Epithelial cell of esophagus (primary cell): ENCODE results near the gene TBC1D9.

Experiments
- DNase-seq: peaks from one replicate; pipeline ENCODE4 v3.0.0; 2010; ENCODE audit warnings: low read depth
- H3K4me3 ChIP-seq: 2 replicates; pipeline ENCODE4 v1.5.1; 2011; ENCODE audit warnings: mild to moderate bottlenecking, low read length, control low read depth
- TF ChIP-seq, protein P1 (sequence below): IDR thresholded peaks from 2 replicates; pipeline ENCODE4 v1.5.1; 2011; ENCODE audit warnings: low read depth, mild to moderate bottlenecking, low read length, control low read depth, inconsistent platforms; ENCODE audit not compliant: insufficient read depth; ENCODE audit errors: missing control alignments

The TBC1D9 gene

DNA sequence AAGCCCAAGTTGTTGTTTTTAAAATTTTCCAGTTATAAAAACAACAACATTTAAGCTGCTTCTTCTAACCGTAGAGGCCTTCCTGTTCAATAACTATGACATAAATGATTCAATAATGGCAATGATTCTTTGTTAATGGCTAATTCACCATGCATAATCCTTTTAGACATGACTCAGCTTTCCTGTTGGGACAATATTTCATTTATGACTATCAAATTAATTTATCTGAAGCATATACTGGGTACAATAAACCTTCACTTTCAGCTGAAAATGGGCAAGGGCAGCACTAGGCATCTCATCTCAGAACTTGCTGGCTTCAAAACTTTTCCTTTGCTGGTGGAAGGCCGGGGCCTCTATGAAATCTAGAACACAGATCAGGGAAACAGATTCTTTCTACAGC, 38.9 kb downstream of the TBC1D9 start:
- no peak for DNase-seq
- TF ChIP-seq, protein P1, sequence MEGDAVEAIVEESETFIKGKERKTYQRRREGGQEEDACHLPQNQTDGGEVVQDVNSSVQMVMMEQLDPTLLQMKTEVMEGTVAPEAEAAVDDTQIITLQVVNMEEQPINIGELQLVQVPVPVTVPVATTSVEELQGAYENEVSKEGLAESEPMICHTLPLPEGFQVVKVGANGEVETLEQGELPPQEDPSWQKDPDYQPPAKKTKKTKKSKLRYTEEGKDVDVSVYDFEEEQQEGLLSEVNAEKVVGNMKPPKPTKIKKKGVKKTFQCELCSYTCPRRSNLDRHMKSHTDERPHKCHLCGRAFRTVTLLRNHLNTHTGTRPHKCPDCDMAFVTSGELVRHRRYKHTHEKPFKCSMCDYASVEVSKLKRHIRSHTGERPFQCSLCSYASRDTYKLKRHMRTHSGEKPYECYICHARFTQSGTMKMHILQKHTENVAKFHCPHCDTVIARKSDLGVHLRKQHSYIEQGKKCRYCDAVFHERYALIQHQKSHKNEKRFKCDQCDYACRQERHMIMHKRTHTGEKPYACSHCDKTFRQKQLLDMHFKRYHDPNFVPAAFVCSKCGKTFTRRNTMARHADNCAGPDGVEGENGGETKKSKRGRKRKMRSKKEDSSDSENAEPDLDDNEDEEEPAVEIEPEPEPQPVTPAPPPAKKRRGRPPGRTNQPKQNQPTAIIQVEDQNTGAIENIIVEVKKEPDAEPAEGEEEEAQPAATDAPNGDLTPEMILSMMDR = no peak
- no peak overlapping the region for H3K4me3 ChIP-seq

DNA sequence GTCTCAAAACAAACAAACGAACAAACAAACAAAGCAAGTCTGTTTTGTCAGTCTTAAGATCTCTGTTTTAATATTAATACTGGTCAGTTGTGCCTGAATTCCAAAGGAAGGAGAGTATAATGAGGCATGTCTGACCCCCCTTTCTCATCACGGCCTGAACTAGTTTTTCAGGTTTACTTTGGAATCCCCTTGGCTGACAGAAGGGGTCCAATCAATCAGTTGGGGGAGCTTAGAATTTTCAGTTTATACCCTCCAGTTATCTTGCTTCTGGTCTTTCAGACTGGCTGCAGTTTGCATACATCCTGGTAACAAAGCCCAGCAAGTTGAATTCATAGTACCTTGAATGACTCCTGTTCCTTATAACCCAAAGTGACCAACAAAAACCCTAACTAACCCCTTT, 41.1 kb downstream of the TBC1D9 start:
- TF ChIP-seq, protein P1 = no peak
- no peak for DNase-seq
- no peak overlapping the region for H3K4me3 ChIP-seq

DNA sequence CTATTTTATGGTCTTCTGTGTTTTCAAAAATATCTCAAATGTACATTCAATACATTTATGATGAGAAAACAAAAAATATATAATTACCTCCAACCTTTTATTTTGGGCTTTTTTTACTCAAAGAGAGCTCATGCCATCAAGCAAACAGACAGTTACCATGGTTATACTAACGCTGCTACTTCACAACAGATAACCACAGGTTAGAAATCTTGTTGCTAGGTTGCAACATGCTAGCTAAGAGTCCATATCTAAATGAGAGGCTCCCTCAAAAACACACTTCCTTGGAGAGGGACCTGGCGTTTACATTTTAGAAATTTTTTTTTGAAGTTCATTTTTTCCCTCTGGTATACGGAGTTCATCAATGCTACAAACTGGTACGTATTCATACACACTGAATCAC, 44.3 kb downstream of the TBC1D9 start:
- DNase-seq = no peak
- TF ChIP-seq, protein P1 = no peak
- no peak overlapping the region for H3K4me3 ChIP-seq

DNA sequence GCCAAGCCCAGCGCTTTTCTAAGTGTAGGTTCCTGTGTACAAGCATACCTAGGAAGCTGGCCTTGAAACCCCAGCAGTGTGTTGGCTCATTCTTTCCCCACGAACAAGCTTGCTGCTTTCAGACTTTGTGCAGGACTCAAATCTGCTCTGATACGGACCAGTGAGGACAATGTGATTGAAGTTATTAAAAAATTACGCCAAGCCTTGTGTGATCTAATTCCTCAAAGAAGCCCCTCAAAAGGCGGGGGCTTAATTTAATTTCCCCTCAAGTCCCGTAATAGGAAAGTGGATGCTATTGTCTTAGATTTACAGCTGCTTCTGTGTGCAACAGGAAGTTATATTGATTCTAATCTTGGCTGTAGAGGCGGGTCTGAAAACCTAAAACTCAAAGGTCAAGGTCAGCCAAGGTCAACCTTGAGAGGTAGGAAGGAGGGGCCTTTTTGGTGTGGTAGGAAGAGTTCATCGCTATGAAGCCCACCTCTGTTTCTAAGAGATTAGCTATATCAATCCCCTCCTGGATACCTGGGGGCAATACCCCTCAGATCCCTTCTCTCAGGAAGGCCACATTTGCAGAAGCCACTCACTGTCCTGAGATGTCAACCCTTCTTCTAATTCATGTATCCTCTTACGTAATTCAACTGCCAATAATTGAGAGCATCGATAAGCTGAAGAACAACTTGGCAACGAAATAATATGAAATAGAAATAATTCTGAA, 45.1 kb downstream of the TBC1D9 start:
- TF ChIP-seq, protein P1 = no peak
- no peak for DNase-seq
- no peak overlapping the region for H3K4me3 ChIP-seq

DNA sequence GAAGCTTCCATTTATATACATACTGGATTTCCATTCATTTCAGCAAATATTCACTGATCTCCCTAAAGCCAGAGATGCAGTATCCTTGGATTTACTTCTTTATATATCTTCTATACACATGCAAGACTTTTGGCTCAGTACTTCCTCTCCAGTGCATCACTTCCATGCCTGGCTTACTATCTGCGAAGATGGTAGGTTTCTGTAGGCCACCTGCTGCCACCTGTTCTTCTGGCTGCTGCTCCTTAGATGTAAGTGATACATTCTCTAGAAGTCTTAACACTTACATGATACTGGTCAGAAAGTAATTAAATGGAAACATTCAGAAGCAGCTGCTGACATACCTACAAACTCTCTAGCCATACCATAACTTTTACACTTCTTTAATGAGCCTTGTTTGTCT, 48.9 kb downstream of the TBC1D9 start:
- TF ChIP-seq, protein P1 = no peak

DNA sequence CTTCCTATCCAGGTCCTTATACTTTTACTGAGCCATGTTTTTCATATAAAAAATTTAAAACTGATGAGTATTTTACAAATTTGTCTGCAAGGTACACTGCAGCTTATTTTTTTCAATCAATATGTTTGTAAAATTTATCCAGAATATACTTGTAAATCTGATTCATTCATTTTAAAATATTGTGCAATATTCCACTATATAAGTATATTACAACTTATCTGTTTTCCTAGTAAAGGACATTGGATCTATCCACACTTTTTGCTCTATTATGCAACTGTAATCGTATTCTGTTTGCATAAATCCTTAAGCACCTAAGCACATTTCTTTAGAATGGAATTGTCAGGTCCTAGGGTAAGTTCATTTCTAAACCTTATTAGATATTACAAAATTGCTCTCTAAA, 49.5 kb downstream of the TBC1D9 start:
- H3K4me3 ChIP-seq = no peak overlapping the region
- TF ChIP-seq, protein P1 = no peak
- no peak for DNase-seq

More for the DNA sequence above, 48.9 kb downstream of the TBC1D9 start:
- H3K4me3 ChIP-seq = no peak overlapping the region
- DNase-seq = no peak

DNA sequence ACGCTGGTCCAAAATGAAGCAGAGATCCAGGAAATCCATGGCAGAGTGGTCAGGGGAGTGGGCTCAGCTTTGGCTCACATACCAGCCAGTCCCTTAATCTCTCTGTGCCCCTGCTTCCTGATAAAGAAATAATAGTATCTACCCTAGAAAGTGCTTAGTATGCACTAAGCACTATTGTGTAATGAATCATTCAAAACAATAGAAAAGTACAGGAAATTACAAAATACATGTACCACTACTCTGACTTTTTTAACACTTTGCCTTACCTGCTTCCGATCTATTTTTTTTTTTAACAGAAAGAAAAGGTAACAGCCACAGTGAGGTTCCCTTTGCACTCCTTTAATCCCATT, 49.9 kb downstream of the TBC1D9 start:
- H3K4me3 ChIP-seq = no peak overlapping the region
- TF ChIP-seq, protein P1 = no peak
- DNase-seq = no peak
